NCI-H2081 treated with DMSO at 0.1 percent for 48 hours (cell line): Measurements from ENCODE around the gene EXOSC7.

Experiments used
- DNase-seq: peaks from one replicate; lab custom pipeline; 2025; lab: John Stamatoyannopoulos, UW

Gene EXOSC7

DNA sequence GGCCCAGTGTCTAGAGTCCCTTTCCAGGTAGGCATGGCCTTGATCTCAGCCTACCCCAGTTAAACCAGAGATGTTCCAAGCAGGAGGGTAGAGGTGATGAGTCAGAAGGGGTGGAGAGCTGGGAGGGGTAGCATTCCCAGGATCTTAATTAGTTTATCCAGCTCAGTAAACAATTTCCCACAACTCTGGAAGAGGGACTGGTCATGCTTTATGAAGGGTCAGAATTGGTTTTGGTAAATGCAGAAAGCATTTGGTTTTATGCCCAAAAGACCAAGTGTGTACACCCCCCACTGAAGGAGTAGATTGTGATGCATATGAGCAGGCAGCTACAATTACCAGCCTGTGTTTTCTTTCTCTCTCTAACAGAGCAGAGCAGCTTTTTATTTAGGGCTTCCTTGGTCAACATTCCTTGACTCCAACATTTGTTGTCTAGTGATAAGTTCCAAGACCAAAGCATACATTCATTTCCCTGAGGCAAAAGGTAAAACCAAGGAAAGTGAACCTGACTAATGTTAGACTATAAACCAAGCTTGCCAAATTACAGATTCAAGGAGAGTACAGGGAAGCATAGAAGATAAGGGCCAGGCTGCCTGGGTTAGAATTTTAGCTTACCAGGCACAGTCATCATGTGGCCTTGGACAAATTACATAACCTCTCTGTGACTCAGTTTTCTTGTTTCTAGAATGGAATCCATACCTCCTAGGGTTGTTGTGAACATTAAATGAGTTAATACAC is 17.6 kb downstream of the EXOSC7 start:
- no peak for DNase-seq

DNA sequence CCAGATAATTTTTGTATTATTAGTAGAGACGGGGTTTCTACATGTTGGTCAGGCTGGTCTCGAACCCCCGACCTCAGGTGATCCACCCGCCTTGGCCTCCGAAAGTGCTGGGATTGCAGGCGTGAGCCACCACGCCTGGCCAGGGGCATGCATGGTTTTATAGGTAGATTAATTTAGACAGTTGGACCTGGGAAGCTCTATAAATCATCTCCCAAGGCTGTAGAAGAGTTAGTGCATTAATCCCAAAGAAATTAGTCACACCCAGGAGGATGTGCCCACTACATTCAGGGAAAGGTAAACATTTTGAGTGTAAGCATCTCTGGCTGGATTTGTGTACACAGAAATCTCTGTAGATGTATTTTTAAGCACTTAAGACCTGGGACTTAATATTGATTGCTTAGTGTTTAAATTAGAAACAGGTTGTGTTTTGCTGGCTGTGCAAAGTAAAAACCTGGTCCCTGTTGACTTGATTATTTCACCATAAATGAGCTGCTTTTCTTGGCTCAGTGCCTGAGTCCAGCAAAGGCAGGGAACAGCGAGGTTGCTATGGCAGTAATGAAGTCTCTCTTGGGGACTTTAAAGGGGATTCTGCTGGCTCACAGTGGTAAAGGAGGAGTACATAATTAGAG is 19.2 kb downstream of the EXOSC7 start:
- no peak for DNase-seq

GRCh38 chr3:44996556-44996969 is 20.5 kb downstream of the EXOSC7 start:
- DNase-seq, result no peak

DNA sequence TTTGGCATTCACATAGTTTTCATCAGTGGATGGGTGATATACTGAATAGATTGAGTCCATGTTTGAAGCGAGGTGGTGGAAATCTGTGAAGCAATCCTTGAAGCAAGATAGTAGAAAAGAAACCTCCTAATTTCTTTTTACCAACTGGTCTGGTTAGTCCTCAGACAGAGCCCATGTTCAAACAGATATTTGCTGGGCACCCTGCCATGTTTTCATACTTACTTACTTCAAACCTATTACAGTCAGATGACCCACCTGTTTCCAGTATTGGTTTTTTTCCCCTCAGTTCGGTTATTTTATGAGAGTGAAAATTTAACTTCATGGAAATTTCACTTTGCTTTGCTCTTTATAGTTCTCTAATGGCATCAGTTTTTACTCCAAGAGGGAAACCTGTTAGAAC is 23.7 kb downstream of the EXOSC7 start:
- no peak for DNase-seq

- DNase-seq, result no peak
Measured at GRCh38 chr3:45000823-45001222, 24.8 kb downstream of the EXOSC7 start.

GRCh38 chr3:45001738-45002137 is 25.7 kb downstream of the EXOSC7 start:
- DNase-seq, result no peak

DNA sequence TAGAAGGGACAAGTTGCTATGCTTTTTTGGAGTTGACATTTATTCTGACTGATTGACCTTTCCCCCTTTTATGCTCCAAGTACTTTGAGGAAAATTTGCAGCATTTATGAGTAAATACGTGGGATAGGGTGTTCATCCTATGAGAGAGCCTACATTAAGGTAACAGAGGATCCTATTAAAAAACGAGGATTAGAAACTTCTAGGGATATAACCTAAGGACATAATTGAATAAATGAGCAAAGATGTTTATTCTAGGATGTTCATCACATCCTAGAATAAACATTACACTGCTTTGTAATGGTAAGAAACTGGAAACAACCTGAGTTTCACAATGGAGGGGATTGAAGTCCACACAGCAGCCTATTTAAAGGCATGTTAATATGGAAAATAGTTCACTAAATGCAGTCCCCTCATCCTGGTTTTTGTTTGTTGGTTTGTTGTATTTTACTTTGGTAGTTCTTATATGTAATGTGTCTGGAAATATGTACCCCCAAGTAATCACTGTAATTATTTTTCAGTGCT is 26.2 kb downstream of the EXOSC7 start:
- no peak for DNase-seq

DNA sequence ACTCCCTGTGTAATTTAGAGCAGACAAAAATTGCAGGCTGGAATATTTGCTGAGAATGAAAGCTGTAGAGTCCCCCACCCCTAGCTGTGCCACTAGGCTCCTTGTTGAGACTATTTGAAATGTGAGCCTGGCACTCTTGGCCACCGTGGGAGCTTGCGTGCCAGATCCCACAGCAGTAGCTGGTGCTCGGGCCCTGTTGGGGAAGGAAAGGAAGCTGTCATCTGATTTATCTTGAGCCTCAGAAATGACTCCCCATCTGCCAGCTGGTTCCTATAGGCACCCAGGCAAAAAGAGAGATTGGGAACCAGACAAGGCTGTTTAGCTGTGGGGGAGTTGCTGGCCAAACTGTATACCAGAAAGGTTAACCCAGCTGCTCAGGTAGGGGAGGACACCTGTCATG is 26.7 kb downstream of the EXOSC7 start:
- no peak for DNase-seq

DNA sequence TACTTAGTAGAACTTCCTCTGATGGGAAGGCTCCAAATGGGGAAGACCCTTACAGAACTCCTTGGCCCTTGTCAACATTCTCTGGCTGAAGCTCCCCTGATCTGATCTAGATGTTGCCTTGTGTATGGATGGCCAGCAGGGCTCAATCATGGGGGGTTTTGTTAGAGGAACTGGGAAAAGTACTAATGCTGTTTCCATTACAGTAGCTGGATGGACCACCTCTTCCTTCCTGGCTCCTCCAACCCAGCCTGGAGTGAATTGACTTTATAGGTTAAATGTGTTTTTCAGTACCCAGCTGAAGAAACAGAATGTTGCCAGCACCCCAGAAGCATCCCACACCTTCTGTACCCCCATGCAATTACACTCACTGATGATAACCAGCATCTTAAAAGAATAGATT is 27.4 kb downstream of the EXOSC7 start:
- DNase-seq, result no peak

DNA sequence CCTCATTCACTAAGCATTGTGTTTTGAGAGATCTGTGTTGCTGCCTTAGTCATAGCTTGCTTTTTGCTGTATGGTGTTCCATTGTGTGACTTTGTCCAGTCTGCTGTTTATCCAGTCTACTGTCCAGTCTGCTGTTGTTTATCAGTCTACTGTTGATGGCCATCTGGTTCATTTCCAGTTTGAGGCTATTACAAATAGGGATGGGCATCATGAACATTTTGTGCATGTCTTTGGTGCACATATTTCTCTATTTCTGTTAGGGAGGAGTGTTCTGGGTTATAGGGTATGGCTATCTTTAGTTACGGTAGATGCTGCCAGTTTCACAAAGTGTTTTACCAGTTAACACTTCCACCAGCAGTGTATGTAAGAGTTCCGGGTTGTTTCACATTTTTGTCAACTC is 27.8 kb downstream of the EXOSC7 start:
- DNase-seq, result no peak

GRCh38 chr3:45007091-45007490 is 31.0 kb downstream of the EXOSC7 start:
- DNase-seq, result no peak

GRCh38 chr3:45008117-45008516 is 32.1 kb downstream of the EXOSC7 start:
- no peak for DNase-seq

DNA sequence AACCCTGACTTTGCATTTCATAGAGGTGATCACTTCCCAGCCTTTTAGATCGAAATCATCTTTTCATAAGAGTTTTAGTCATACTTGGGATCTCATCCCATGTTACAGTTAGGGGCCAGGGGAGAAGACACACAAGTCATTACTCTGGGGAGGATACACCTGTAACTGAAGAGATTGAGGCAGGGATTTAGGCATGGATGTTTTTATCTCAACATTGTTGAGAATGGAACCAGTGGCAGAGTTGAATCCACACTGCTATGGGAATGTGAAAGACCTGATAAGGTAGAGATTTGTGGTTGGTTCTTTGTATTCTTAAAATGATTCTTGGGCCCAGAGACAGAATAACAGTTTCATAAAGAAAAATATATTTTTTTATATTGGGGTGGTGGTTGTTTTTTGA is 33.8 kb downstream of the EXOSC7 start:
- DNase-seq, result no peak

DNA sequence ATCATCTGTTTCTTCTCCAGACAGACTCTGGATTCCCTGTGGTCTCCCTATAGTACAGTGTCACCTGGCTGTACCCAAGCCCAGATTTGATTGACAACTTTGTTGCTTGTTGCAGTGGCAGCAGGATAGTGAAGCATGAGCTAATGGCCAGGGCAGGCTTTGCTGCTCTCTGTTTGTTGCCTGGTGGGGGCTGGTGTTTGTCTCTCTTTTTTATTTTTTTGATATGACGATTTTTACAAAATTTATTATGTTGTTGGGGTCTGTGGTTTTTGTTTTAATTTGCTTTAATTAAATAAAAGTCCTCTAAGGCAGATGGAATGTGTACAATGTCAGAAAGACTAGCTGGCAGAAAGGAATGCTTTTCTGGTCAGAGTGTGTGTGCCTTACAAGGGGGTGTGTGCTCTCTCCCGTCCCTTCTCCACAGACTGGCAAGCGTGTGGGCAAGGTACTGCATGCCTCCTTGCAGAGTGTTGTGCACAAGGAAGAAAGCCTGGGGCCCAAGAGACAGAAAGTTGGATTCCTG is 34.8 kb downstream of the EXOSC7 start:
- no peak for DNase-seq

GRCh38 chr3:45011756-45012508 is 35.9 kb downstream of the EXOSC7 start:
- no peak for DNase-seq

- DNase-seq, result no peak
Measured at GRCh38 chr3:45012577-45012976, 36.5 kb downstream of the EXOSC7 start.

GRCh38 chr3:45016916-45017315 is 40.9 kb downstream of the EXOSC7 start:
- no peak for DNase-seq

- no peak for DNase-seq
Measured at GRCh38 chr3:45017821-45018220, 41.8 kb downstream of the EXOSC7 start.

GRCh38 chr3:45020534-45020933 is 44.5 kb downstream of the EXOSC7 start:
- no peak for DNase-seq

GRCh38 chr3:45021524-45022297 is 45.7 kb downstream of the EXOSC7 start:
- DNase-seq, result no peak

DNA sequence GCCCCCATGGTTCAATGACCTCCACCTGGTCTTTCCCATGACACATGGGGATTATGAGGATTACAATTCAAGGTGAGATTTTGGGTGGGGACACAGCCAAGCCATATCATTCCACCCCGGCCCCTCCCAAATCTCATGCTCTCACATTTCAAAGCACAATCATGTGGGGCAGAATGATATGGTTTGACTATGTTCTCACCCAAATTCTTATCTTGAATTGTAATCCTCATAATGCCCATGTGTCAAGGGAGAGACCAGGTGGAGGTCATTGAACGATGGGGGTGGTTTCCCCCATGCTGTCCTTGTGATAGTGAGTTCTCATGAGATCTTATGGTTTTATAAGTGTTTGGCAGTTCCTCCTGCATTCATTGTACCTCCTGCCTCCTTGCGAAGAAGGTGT is 47.6 kb downstream of the EXOSC7 start:
- DNase-seq, result no peak
